Panc1 (cell line): Measurements from ENCODE around the gene MTHFD1L. TPM values are rescaled to one million over a fixed set of nuclear protein-coding genes. Genes with fewer than 3 reads are reported as not detected.

Source experiments
- ATAC-seq: fragments of 200-7000 bp; cut with Tn5 transposase; 2 replicates; pipeline ENCODE4 v1.9.1; 2020; ENCODE audit warnings: mild to moderate bottlenecking, moderate library complexity
- BruUV-seq: library from RNA; stranded (reverse); fragments of 400-500 nt; replicated peaks from 2 replicates; lab custom pipeline; 2021; lab: Mats Ljungman, UMichigan
- CTCF ChIA-PET: fragments of 300-600 bp; sonication (Branson Sonifier 250); formaldehyde crosslinking; loops from one replicate; lab custom pipeline; 2022; ENCODE audit warnings: antibody characterized with exemption; lab: Charles Lee
- POLR2A ChIA-PET: fragments of 300-600 bp; sonication (Branson Sonifier 250); formaldehyde crosslinking; loops from one replicate; lab custom pipeline; 2022; ENCODE audit warnings: antibody characterized with exemption; lab: Charles Lee
- DNase-seq: peaks from one replicate; pipeline ENCODE4 v3.0.0-alpha.2; 2010; ENCODE audit warnings: low read depth, low spot score
- H3K27ac ChIP-seq: 2 replicates; pipeline ENCODE4 v1.5.1; 2011; ENCODE audit warnings: mild to moderate bottlenecking, low read length, inconsistent platforms
- H3K27me3 ChIP-seq: fragments of 200-500 bp; sonication (Bioruptor generic); 2 replicates; pipeline ENCODE4 v1.6.0; 2014; ENCODE audit warnings: low read length, inconsistent platforms; ENCODE audit not compliant: control insufficient read depth, insufficient read depth
- H3K36me3 ChIP-seq: fragments of 200-500 bp; sonication (Bioruptor generic); 2 replicates; pipeline ENCODE4 v1.5.1; 2014; ENCODE audit warnings: inconsistent platforms, mild to moderate bottlenecking, low read length, moderate library complexity; ENCODE audit not compliant: control insufficient read depth, insufficient read depth
- H3K4me1 ChIP-seq: 2 replicates; pipeline ENCODE4 v1.5.1; 2011; ENCODE audit warnings: inconsistent platforms, mild to moderate bottlenecking, low read length, moderate library complexity; ENCODE audit not compliant: control insufficient read depth, insufficient read depth
- H3K4me3 ChIP-seq, 2 experiments: 2 replicates each; pipeline ENCODE4 v1.5.1; 2011 to 2012; ENCODE audit warnings: low read depth in 2 of 2, low read length in 2 of 2, mild to moderate bottlenecking in 2 of 2, inconsistent platforms in 1 of 2, moderate library complexity in 1 of 2
- H3K9me3 ChIP-seq: fragments of 200-500 bp; sonication (Bioruptor generic); 2 replicates; pipeline ENCODE4 v1.5.1; 2014; ENCODE audit warnings: low read depth, mild to moderate bottlenecking, inconsistent platforms, low read length, moderate library complexity; ENCODE audit not compliant: control insufficient read depth, insufficient read depth
- CTCF ChIP-seq: fragments of 450-650 bp; IDR thresholded peaks from 2 replicates; pipeline ENCODE4 v1.5.1; 2017; ENCODE audit warnings: mild to moderate bottlenecking
- POLR2AphosphoS5 ChIP-seq: IDR thresholded peaks from 2 replicates; pipeline ENCODE4 v1.6.1; 2012; ENCODE audit warnings: mild to moderate bottlenecking, low read depth, low read length, moderate library complexity
- SIN3A ChIP-seq: IDR thresholded peaks from 2 replicates; pipeline ENCODE4 v1.6.1; 2012; ENCODE audit warnings: low read depth, mild to moderate bottlenecking, low read length, moderate library complexity, borderline replicate concordance; ENCODE audit not compliant: insufficient read depth
- TCF7L2 ChIP-seq: IDR thresholded peaks from 2 replicates; pipeline ENCODE4 v1.6.1; 2011; ENCODE audit warnings: mild to moderate bottlenecking, low read depth, low read length, inconsistent platforms
- in situ Hi-C: cut with HindIII; loops from 2 replicates; pipeline ENCODE4 v1.10.0; 2016; ENCODE audit warnings: low sequenced_read_pairs, low pct_unique_long_range_greater_than_20kb
- intact Hi-C: fragments of 100-400 bp; cut with micrococcal nuclease; formaldehyde crosslinking; loops from one replicate; pipeline ENCODE4 v1.10.0; 2022; ENCODE audit not compliant: unreplicated experiment
- total RNA-seq: library from RNA; stranded (reverse); gene quantifications from one replicate; pipeline ENCODE4 v1.2.1, GENCODE V29; 2021; ENCODE audit not compliant: unreplicated experiment
- TF ChIP-seq, protein P1 (sequence below), 2 experiments: IDR thresholded peaks; 2 replicates each; pipeline ENCODE4 v1.6.1; 2011 to 2012; ENCODE audit warnings: low read depth in 2 of 2, control low read depth in 1 of 2, low read length in 1 of 2, mild to moderate bottlenecking in 1 of 2, moderate library complexity in 1 of 2; ENCODE audit not compliant: insufficient read depth in 1 of 2

MTHFD1L gene
- total RNA-seq, 1 experiment from 2014 or later: 76.2 TPM

DNA sequence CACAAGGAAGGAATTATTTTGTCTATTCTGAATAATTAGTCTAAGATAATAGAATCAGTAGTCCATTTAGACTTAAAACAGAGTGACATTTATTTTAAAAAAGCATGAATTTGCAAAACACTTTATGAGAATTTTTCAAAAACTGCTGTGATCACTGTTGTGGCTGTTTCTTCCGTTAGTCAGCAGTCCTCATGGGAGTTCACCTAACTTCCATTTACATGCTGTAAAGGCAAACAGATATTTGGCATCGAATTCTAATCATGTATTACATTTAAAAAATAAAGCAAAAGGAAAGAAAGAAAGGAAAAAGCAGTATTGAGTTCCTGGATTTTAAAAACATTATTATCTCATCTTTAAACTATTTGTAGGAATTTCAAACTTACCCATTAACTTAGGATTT is 111.8 kb downstream of the MTHFD1L start:
- ChIA-PET POLR2A (no interaction called here), CTCF (no interaction called here)
- 0 out of 2 replicates have a peak, but pooled peaks cover under 1% of the 10 kb centered on the region for H3K36me3 ChIP-seq
- no TSS peak for BruUV-seq
- no peak for DNase-seq
- intact Hi-C loops: no loop called here
- in situ Hi-C loops: no loop called here
- no peak overlapping the region for H3K27ac ChIP-seq
- TF ChIP-seq CTCF (no peak), POLR2AphosphoS5 (no peak), TCF7L2 (no peak), SIN3A (no peak)
- TF ChIP-seq, protein P1, sequence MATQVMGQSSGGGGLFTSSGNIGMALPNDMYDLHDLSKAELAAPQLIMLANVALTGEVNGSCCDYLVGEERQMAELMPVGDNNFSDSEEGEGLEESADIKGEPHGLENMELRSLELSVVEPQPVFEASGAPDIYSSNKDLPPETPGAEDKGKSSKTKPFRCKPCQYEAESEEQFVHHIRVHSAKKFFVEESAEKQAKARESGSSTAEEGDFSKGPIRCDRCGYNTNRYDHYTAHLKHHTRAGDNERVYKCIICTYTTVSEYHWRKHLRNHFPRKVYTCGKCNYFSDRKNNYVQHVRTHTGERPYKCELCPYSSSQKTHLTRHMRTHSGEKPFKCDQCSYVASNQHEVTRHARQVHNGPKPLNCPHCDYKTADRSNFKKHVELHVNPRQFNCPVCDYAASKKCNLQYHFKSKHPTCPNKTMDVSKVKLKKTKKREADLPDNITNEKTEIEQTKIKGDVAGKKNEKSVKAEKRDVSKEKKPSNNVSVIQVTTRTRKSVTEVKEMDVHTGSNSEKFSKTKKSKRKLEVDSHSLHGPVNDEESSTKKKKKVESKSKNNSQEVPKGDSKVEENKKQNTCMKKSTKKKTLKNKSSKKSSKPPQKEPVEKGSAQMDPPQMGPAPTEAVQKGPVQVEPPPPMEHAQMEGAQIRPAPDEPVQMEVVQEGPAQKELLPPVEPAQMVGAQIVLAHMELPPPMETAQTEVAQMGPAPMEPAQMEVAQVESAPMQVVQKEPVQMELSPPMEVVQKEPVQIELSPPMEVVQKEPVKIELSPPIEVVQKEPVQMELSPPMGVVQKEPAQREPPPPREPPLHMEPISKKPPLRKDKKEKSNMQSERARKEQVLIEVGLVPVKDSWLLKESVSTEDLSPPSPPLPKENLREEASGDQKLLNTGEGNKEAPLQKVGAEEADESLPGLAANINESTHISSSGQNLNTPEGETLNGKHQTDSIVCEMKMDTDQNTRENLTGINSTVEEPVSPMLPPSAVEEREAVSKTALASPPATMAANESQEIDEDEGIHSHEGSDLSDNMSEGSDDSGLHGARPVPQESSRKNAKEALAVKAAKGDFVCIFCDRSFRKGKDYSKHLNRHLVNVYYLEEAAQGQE (IDR thresholded peaks at IDR 0.05; ENCODE audit: insufficient read depth in 1 of 2, low read depth in 2 of 2, low read length in 1 of 2): no peak
- H3K27me3 ChIP-seq: no peaks in the 10 kb centered on the region
- H3K9me3 ChIP-seq: no peaks in the 10 kb centered on the region
- H3K4me3 ChIP-seq: no peak overlapping the region
- no peak for ATAC-seq
- no peaks in the 10 kb centered on the region for H3K4me1 ChIP-seq

DNA sequence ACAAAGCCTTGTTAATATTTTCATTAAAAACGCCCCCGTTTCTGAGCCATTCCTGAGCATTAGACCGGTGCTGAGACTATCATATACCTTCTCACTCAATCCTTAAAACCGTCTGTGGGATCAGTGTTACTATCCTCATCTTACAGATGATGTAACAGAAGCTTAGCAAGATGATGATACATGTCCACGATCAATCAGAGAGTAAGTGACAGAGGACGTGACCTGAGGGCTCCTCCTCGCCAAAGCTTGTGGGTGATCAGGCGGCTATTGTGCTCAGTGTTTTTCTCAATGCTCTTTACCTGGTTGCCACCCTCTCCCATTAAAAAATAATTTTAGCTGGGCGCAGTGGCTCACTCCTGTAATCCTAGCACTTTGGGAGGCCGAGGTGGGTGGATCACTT is 113.1 kb downstream of the MTHFD1L start:
- BruUV-seq: no TSS peak
- Histone ChIP-seq H3K4me1 (no peaks in the 10 kb centered on the region), H3K9me3 (no peaks in the 10 kb centered on the region), H3K27me3 (no peaks in the 10 kb centered on the region), H3K36me3 (no peaks in the 10 kb centered on the region), H3K4me3 (no peak overlapping the region), H3K27ac (no peak overlapping the region)
- no peak for ATAC-seq
- no peak for TF ChIP-seq POLR2AphosphoS5
- no peak for TF ChIP-seq CTCF
- TF ChIP-seq, protein P1 (IDR thresholded peaks at IDR 0.05; ENCODE audit: insufficient read depth in 1 of 2, low read depth in 2 of 2, low read length in 1 of 2): no peak
- TF ChIP-seq SIN3A: no peak
- TF ChIP-seq TCF7L2: no peak
- ChIA-PET CTCF (no interaction called here), POLR2A (no interaction called here)
- intact Hi-C loops (no loop called here), in situ Hi-C loops (no loop called here)
- no peak for DNase-seq
